Mesodermal cell (in vitro differentiated cells): ENCODE results near the gene TAF8.
A peak's percentile ranks its signal among the peaks of the same experiment; 100 is the strongest.

Experiments used
- H3K27ac ChIP-seq: 2 replicates; pipeline ENCODE4 v1.7.0; 2013; ENCODE audit warnings: mild to moderate bottlenecking, low read depth, low read length, moderate library complexity; ENCODE audit not compliant: severe bottlenecking
- H3K36me3 ChIP-seq: 2 replicates; pipeline ENCODE4 v1.7.1; 2013; ENCODE audit warnings: mild to moderate bottlenecking, low read length, moderate library complexity; ENCODE audit not compliant: control insufficient read depth, insufficient read depth
- H3K4me1 ChIP-seq: one replicate; pipeline ENCODE4 v1.7.1; 2013; ENCODE audit warnings: mild to moderate bottlenecking, low read length; ENCODE audit not compliant: insufficient read depth, control insufficient read depth, poor library complexity, severe bottlenecking
- H3K4me3 ChIP-seq: 2 replicates; pipeline ENCODE4 v1.7.0; 2013; ENCODE audit warnings: low read length, control low read depth, mild to moderate bottlenecking; ENCODE audit not compliant: insufficient read depth, poor library complexity, severe bottlenecking; ENCODE audit errors: extremely low read depth
- H3K9me3 ChIP-seq: 2 replicates; pipeline ENCODE4 v1.7.1; 2013; ENCODE audit warnings: mild to moderate bottlenecking, low read length, moderate library complexity; ENCODE audit not compliant: control insufficient read depth
- WGBS, 2 experiments: methylation state at CpG; one replicate each; pipeline ENCODE4 v1.1.5; 2013; ENCODE audit warnings: missing lambda C conversion rate in 2 of 2; ENCODE audit not compliant: insufficient coverage in 2 of 2; 5-methylcytosine and 5-hydroxymethylcytosine counted together

The TAF8 gene

DNA sequence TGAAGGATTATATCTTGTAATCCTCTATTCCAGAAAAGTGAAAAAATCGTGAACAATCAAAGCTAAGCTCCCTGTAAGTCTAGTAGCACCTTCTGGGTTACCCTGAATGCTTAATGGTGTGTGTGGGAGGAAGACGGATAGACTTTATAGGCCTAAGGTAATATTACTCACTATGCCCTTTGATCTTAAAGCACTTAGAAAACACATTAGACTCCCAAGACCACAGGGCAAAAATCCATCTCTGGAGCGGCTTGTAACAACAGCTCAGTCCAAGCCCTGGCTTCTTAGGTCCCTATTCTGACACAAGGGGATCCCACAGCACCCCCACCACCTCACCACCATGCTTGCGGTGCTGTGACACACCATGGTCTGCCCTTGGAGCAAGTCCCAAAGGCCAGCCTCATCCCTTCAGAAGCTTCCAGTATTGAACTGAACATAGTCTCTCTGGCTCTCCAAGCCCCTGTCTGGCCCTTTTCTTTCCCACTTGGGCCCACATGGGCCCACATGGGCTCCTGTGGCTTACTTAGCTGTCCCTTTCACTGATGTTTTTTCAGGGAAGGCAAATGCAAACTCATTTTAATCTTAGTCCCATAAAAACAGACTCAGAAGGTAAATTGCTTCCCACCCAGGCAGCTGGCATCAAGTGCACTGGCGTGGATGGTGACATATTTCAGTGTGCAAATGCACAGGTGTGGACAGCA lies 63.8 kb downstream of the TAF8 start:
- 94 to 95% methylated on average over 3 to 4 of the region's 5 CpGs for WGBS, 2 experiments
- Histone ChIP-seq H3K4me1 (peaks cover 2% of the 10 kb centered on the region), H3K27ac (no peak overlapping the region), H3K9me3 (no peaks in the 10 kb centered on the region), H3K4me3 (no peak overlapping the region), H3K36me3 (peaks cover 4% of the 10 kb centered on the region)

GRCh38 chr6:42117843-42118161 lies 67.5 kb downstream of the TAF8 start:
- WGBS, 2 experiments: 93 to 96% methylated on average over 3 of the region's 3 CpGs
- H3K36me3 ChIP-seq: no peaks in the 10 kb centered on the region
- peaks cover 17% of the 10 kb centered on the region for H3K4me1 ChIP-seq

GRCh38 chr6:42118162-42119001 lies 68.1 kb downstream of the TAF8 start:
- Histone ChIP-seq H3K4me3 (no peak overlapping the region), H3K36me3 (no peaks in the 10 kb centered on the region), H3K27ac (no peak overlapping the region), H3K9me3 (no peaks in the 10 kb centered on the region), H3K4me1 (peaks cover 19% of the 10 kb centered on the region)
- WGBS, 2 experiments: 74 to 89% methylated on average over 8 to 10 of the region's 10 CpGs

More at GRCh38 chr6:42117843-42118161, 67.5 kb downstream of the TAF8 start:
- no peak overlapping the region for H3K27ac ChIP-seq
- no peaks in the 10 kb centered on the region for H3K9me3 ChIP-seq
- no peak overlapping the region for H3K4me3 ChIP-seq

GRCh38 chr6:42120895-42121865 lies 70.9 kb downstream of the TAF8 start:
- 87 to 91% methylated on average over 4 to 6 of the region's 8 CpGs for WGBS, 2 experiments
- Histone ChIP-seq H3K4me1 (peaks cover 37% of the 10 kb centered on the region), H3K36me3 (no peaks in the 10 kb centered on the region), H3K9me3 (no peaks in the 10 kb centered on the region), H3K27ac (peak overlapping the region; percentile 23), H3K4me3 (no peak overlapping the region)

DNA sequence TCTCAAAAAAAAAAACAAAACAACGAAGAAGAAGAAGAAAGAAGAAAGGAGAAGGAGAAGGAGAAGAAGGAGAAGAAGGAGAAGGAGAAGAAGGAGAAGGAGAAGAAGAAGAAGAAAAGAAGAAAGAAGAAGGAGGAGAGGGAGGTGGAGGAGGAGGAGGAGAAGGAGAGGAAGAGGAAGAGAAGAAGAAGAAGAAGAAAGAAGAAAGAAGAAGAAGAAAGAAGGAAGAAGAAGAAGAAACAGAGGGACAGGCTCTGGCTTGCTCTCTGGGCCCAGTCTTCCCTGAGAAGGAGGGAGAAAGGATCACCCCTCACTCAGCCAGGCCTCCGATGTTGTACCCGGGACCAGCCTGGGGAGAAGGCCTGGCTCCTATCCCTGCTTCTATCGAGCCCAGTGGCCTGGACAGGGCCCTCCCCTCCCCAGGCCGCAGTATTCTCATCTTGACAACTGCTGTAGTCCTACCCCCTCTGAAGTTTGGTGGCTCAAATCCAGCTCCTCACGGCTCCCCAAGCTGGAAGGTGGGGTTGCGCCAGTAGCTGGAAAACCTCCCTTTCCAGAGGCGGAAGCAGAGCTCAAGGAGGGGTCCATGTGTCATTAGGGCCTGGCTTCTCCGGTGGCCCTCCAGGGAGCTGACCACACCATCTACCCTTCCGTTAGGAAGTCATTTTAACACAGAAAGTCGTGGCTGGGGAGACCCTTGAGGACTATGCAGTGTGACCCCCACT lies 73.2 kb downstream of the TAF8 start:
- no peaks in the 10 kb centered on the region for H3K9me3 ChIP-seq
- no peak overlapping the region for H3K27ac ChIP-seq
- 94 to 97% methylated on average over 8 to 10 of the region's 11 CpGs for WGBS, 2 experiments
- H3K4me1 ChIP-seq: peaks cover 34% of the 10 kb centered on the region
- H3K36me3 ChIP-seq: no peaks in the 10 kb centered on the region
- no peak overlapping the region for H3K4me3 ChIP-seq

GRCh38 chr6:42124223-42124836 lies 74.0 kb downstream of the TAF8 start:
- peak overlapping the region; percentile 36 for H3K27ac ChIP-seq
- H3K9me3 ChIP-seq: no peaks in the 10 kb centered on the region
- peaks cover 38% of the 10 kb centered on the region for H3K4me1 ChIP-seq
- 93 to 95% methylated on average over 3 to 4 of the region's 9 CpGs for WGBS, 2 experiments
- H3K4me3 ChIP-seq: no peak overlapping the region
- H3K36me3 ChIP-seq: no peaks in the 10 kb centered on the region

DNA sequence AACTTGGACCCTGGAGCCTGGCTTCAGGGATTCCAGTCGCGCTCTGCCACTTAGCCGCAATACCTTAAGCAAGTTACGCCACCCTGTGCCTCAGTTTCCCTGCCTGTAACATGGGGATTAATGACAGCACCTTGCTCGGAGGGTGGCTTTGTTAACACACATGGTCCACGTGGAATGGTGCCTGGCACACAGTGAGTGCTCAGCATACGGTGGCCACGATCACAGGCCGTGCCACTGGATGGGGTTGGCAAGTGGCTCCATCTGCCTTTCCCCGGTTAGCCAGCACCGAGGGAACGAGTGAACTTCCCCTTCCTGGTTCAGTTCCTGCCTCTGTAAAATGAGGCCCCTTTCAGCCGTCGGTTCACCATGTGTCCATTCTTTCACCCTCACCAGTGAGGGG lies 74.9 kb downstream of the TAF8 start:
- H3K9me3 ChIP-seq: no peaks in the 10 kb centered on the region
- 92 to 97% methylated on average over 12 of the region's 14 CpGs for whole genome bisulfite sequencing, 2 experiments
- no peaks in the 10 kb centered on the region for H3K36me3 ChIP-seq
- no peak overlapping the region for H3K4me3 ChIP-seq
- peak overlapping the region; percentile 79 for H3K27ac ChIP-seq
- peaks cover 38% of the 10 kb centered on the region for H3K4me1 ChIP-seq

GRCh38 chr6:42125663-42126062 lies 75.3 kb downstream of the TAF8 start:
- Histone ChIP-seq H3K4me1 (peaks cover 38% of the 10 kb centered on the region), H3K36me3 (no peaks in the 10 kb centered on the region), H3K4me3 (no peak overlapping the region), H3K9me3 (no peaks in the 10 kb centered on the region), H3K27ac (peak overlapping the region; percentile 79)
- WGBS, 2 experiments: 67 to 68% methylated on average over 1 to 2 of the region's 3 CpGs

GRCh38 chr6:42128460-42129359 lies 78.4 kb downstream of the TAF8 start:
- 93 to 97% methylated on average over 19 of the region's 25 CpGs for WGBS, 2 experiments
- H3K9me3 ChIP-seq: peaks cover 6% of the 10 kb centered on the region

More at GRCh38 chr6:42128460-42129359, 78.4 kb downstream of the TAF8 start:
- H3K4me1 ChIP-seq: peaks cover 23% of the 10 kb centered on the region
- no peaks in the 10 kb centered on the region for H3K36me3 ChIP-seq
- no peak overlapping the region for H3K27ac ChIP-seq
- no peak overlapping the region for H3K4me3 ChIP-seq
